ENCODE results near the gene HSD17B14.
"Not testable (repeated sequence)": the region's sequence is repeated elsewhere in the genome, so short reads cannot be mapped to it uniquely, and the experiment has no call there.

- TF ChIP-seq, protein P1, sequence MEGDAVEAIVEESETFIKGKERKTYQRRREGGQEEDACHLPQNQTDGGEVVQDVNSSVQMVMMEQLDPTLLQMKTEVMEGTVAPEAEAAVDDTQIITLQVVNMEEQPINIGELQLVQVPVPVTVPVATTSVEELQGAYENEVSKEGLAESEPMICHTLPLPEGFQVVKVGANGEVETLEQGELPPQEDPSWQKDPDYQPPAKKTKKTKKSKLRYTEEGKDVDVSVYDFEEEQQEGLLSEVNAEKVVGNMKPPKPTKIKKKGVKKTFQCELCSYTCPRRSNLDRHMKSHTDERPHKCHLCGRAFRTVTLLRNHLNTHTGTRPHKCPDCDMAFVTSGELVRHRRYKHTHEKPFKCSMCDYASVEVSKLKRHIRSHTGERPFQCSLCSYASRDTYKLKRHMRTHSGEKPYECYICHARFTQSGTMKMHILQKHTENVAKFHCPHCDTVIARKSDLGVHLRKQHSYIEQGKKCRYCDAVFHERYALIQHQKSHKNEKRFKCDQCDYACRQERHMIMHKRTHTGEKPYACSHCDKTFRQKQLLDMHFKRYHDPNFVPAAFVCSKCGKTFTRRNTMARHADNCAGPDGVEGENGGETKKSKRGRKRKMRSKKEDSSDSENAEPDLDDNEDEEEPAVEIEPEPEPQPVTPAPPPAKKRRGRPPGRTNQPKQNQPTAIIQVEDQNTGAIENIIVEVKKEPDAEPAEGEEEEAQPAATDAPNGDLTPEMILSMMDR (IDR thresholded peaks at IDR 0.05): not testable (repeated sequence)
- not testable (repeated sequence) for TF ChIP-seq EP300 (IDR thresholded peaks at IDR 0.05; ENCODE audit: low read depth); POLR2AphosphoS5 (IDR thresholded peaks at IDR 0.05)
Measured at GRCh38 chr19:48765816-48766215, 70.5 kb downstream of the HSD17B14 start.

Data from transverse colon (tissue), 4 donors.